IMR-90 (cell line): ENCODE measurements around the gene SASH1. TPM values are rescaled to one million over a fixed set of nuclear protein-coding genes. Genes with fewer than 3 reads are reported as not detected.
A peak's percentile ranks its signal among the peaks of the same experiment; 100 is the strongest.

Source experiments
- ATAC-seq: fragments of 200-7000 bp; cut with Tn5 transposase; 2 replicates; pipeline ENCODE4 v1.9.1; 2020; ENCODE audit warnings: low read depth, mild to moderate bottlenecking, moderate library complexity
- BruUV-seq: library from RNA; stranded (reverse); fragments of 400-500 nt; replicated peaks from 2 replicates; lab custom pipeline; 2021; lab: Mats Ljungman, UMichigan
- CTCF ChIA-PET: fragments of 300-600 bp; formaldehyde crosslinking; extraction: SDS; loops from one replicate; lab custom pipeline; 2021; ENCODE audit warnings: antibody characterized with exemption; lab: Yijun Ruan, JAX
- POLR2A ChIA-PET: fragments of 300-600 bp; sonication (Branson Sonifier 250); formaldehyde crosslinking; loops from one replicate; lab custom pipeline; 2022; ENCODE audit warnings: antibody characterized with exemption; ENCODE audit not compliant: unreplicated experiment; lab: Charles Lee
- DNase-seq: peaks from one replicate; pipeline ENCODE4 v3.0.0; 2013
- H2AFZ ChIP-seq: replicated peaks from 2 replicates; pipeline ENCODE3; 2013; ENCODE audit warnings: low read length, mild to moderate bottlenecking; ENCODE audit not compliant: poor library complexity
- H2AK5ac ChIP-seq: 2 replicates; pipeline ENCODE4 v1.6.1; 2013; ENCODE audit warnings: low read depth, low read length, inconsistent platforms
- H2AK9ac ChIP-seq: replicated peaks from 2 replicates; pipeline ENCODE3; 2013; ENCODE audit warnings: mild to moderate bottlenecking, low read depth, low read length, moderate library complexity; ENCODE audit not compliant: poor library complexity
- H2BK120ac ChIP-seq: 2 replicates; pipeline ENCODE4 v1.6.1; 2013; ENCODE audit warnings: low read depth, low read length, inconsistent platforms
- H2BK15ac ChIP-seq: 3 replicates; pipeline ENCODE4 v1.6.1; 2013; ENCODE audit warnings: low read depth, low read length, inconsistent platforms
- H2BK20ac ChIP-seq: 2 replicates; pipeline ENCODE4 v1.6.1; 2013; ENCODE audit warnings: low read depth, mild to moderate bottlenecking, inconsistent platforms, low read length, moderate library complexity
- H2BK5ac ChIP-seq: 2 replicates; pipeline ENCODE4 v1.6.1; 2013; ENCODE audit warnings: mild to moderate bottlenecking, low read depth, low read length, inconsistent platforms; ENCODE audit not compliant: poor library complexity, severe bottlenecking
- H3K14ac ChIP-seq: replicated peaks from 2 replicates; pipeline ENCODE4 v1.6.1; 2013; ENCODE audit warnings: low read depth, low read length, inconsistent platforms
- H3K18ac ChIP-seq: 2 replicates; pipeline ENCODE4 v1.6.1; 2013; ENCODE audit warnings: low read depth, low read length, control low read depth
- H3K23ac ChIP-seq: 2 replicates; pipeline ENCODE4 v1.6.1; 2013; ENCODE audit warnings: low read depth, low read length, inconsistent platforms
- H3K27ac ChIP-seq: 2 replicates; pipeline ENCODE4 v1.5.1; 2013; ENCODE audit warnings: mild to moderate bottlenecking, control low read depth, low read length; ENCODE audit not compliant: insufficient read depth
- H3K27me3 ChIP-seq: 2 replicates; pipeline ENCODE4 v1.6.1; 2013; ENCODE audit warnings: low read length; ENCODE audit not compliant: control insufficient read depth, insufficient read depth
- H3K36me3 ChIP-seq: 2 replicates; pipeline ENCODE4 v1.6.1; 2013; ENCODE audit warnings: low read length, mixed read lengths; ENCODE audit not compliant: control insufficient read depth, insufficient read depth
- H3K4ac ChIP-seq: 2 replicates; pipeline ENCODE4 v1.6.1; 2013; ENCODE audit warnings: low read depth, low read length, inconsistent platforms
- H3K4me1 ChIP-seq: 2 replicates; pipeline ENCODE4 v1.6.1; 2013; ENCODE audit warnings: low read length, mixed read lengths; ENCODE audit not compliant: control insufficient read depth, insufficient read depth
- H3K4me2 ChIP-seq: 2 replicates; pipeline ENCODE4 v1.6.1; 2013; ENCODE audit warnings: low read depth, mild to moderate bottlenecking, control low read depth, low read length, moderate library complexity
- H3K4me3 ChIP-seq: 2 replicates; pipeline ENCODE4 v1.5.1; 2013; ENCODE audit warnings: low read depth, mild to moderate bottlenecking, control low read depth, low read length, moderate library complexity; ENCODE audit not compliant: insufficient read depth
- H3K56ac ChIP-seq: 2 replicates; pipeline ENCODE4 v1.6.1; 2013; ENCODE audit warnings: low read length, inconsistent platforms; ENCODE audit not compliant: insufficient read depth; ENCODE audit errors: extremely low read depth
- H3K79me1 ChIP-seq, 2 experiments: 2 replicates each; pipeline ENCODE4 v1.6.1; 2013; ENCODE audit warnings: low read length in 2 of 2, inconsistent platforms in 1 of 2, low read depth in 1 of 2
- H3K9ac ChIP-seq: 2 replicates; pipeline ENCODE4 v1.6.1; 2013; ENCODE audit warnings: low read depth, low read length, control low read depth
- H3K9me1 ChIP-seq: 2 replicates; pipeline ENCODE4 v1.6.1; 2013; ENCODE audit warnings: low read length, inconsistent platforms; ENCODE audit not compliant: insufficient read depth
- H3K9me3 ChIP-seq: 2 replicates; pipeline ENCODE4 v1.6.1; 2013; ENCODE audit warnings: low read length; ENCODE audit not compliant: control insufficient read depth, insufficient read depth
- H4K20me1 ChIP-seq: 2 replicates; pipeline ENCODE4 v1.6.1; 2013; ENCODE audit warnings: low read length, inconsistent platforms; ENCODE audit not compliant: insufficient read depth
- H4K5ac ChIP-seq: 2 replicates; pipeline ENCODE4 v1.6.1; 2013; ENCODE audit warnings: mild to moderate bottlenecking, low read depth, low read length, control low read depth
- H4K8ac ChIP-seq, 2 experiments: 2 replicates each; pipeline ENCODE4 v1.6.1; 2013; ENCODE audit warnings: low read depth in 2 of 2, low read length in 2 of 2, control low read depth in 1 of 2, inconsistent platforms in 1 of 2
- H4K91ac ChIP-seq: 2 replicates; pipeline ENCODE4 v1.6.1; 2013; ENCODE audit warnings: low read depth, low read length, inconsistent platforms; ENCODE audit not compliant: insufficient read depth
- CHD1 ChIP-seq: IDR thresholded peaks from 2 replicates; pipeline ENCODE4 v1.6.1; 2012; ENCODE audit warnings: low read depth, low read length, improper control_type of control experiment
- CTCF ChIP-seq: conservative IDR thresholded peaks from 2 replicates; pipeline ENCODE4 v1.5.1; 2012; ENCODE audit warnings: mild to moderate bottlenecking, low read depth, low read length, improper control_type of control experiment
- ELK1 ChIP-seq: fragments of 150-350 bp; IDR thresholded peaks from 2 replicates; pipeline ENCODE4 v1.6.1; 2016; ENCODE audit warnings: low read depth, mild to moderate bottlenecking, low read length, moderate library complexity, borderline replicate concordance
- FOS ChIP-seq: fragments of 150-350 bp; IDR thresholded peaks from 2 replicates; pipeline ENCODE4 v1.6.1; 2016; ENCODE audit warnings: low read depth, low read length
- MAZ ChIP-seq: IDR thresholded peaks from 2 replicates; pipeline ENCODE4 v1.6.1; 2012; ENCODE audit warnings: low read depth, mild to moderate bottlenecking, low read length, improper control_type of control experiment, moderate library complexity, borderline replicate concordance
- RFX5 ChIP-seq: IDR thresholded peaks from 2 replicates; pipeline ENCODE4 v1.8.0; 2012; ENCODE audit warnings: low read depth, mild to moderate bottlenecking, low read length, moderate library complexity
- WGBS, 2 experiments: methylation state at CpG; one replicate each; pipeline versions ENCODE4 v1.1.5 to v1.1.7; 2013; ENCODE audit warnings: missing lambda C conversion rate in 2 of 2; ENCODE audit not compliant: insufficient read length in 1 of 2; ENCODE audit errors: extremely low coverage in 2 of 2; 5-methylcytosine and 5-hydroxymethylcytosine counted together
- dilution Hi-C: fragments of 300-500 bp; cut with HindIII; formaldehyde crosslinking; loops from one replicate; pipeline ENCODE4 v1.14.3; 2018; ENCODE audit warnings: low sequenced_read_pairs; ENCODE audit not compliant: unreplicated experiment
- in situ Hi-C: fragments of 300-500 bp; cut with MboI; formaldehyde crosslinking; loops from 3 replicates; pipeline ENCODE4 v1.14.3; 2019; ENCODE audit warnings: low sequenced_read_pairs, inconsistent platforms, mixed read lengths
- intact Hi-C: fragments of 100-400 bp; cut with micrococcal nuclease; formaldehyde crosslinking; loops from 2 replicates; pipeline ENCODE4 v1.10.0; 2022
- polyA plus RNA-seq, 3 experiments: library from polyadenylated mRNA; depleted of rRNA; stranded (reverse); fragments of >200 nt; gene quantifications; 2 replicates each; pipeline ENCODE4 v1.2.3, GENCODE V29; 2012; ENCODE audit warnings: low replicate concordance in 1 of 3
- total RNA-seq: library from RNA; depleted of rRNA; stranded (reverse); fragments of >200 nt; gene quantifications from 2 replicates; pipeline ENCODE4 v1.2.3, GENCODE V29; 2012

The SASH1 gene
- total and polyA plus RNA-seq, 2 of the 4 experiments (the other 2 are of a cell fraction) = 11.6 to 16.5 TPM

DNA sequence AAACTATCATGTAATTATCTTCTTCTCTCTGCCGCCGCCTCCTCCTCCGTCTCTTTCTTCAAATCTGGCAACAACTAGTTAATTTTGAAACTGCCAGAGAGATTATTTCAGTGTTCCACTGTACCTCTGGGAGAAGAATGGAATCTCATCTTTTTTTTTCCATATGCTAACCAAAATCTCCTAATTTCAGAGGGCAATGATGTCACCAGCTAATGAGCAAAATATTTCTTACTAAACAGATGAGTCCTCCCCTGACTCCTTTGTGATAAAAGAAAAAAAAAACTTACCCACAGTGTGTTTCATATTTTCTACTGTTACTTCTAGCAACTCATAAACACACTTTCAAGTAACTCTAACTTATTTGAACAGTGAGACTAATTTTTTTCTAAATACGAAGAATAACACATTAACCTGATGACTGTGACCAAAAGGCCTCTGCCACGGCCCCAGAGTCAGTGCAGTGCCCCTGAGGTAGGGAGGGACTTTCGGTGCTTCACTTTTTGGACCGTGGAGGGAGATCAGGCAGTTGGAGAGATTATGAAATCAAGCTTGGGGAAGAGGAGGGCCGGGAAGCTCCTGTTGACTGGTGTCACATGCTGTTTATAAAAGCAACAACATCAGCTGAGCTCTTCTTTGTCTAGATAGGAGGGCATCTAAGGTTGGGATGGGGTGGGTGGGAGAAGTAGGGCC is 159.6 kb downstream of the SASH1 start:
- Histone ChIP-seq H2BK15ac (peak overlapping the region; percentile 21; the same call in 1 of the 3 replicates), H3K9me3 (no peaks in the 10 kb centered on the region), H2AK5ac (no peak overlapping the region), H2BK20ac (peak overlapping the region; percentile 30; the same call in 1 of the 2 replicates), H3K9ac (no peak overlapping the region), H4K91ac (no peak overlapping the region), H3K56ac (no peak overlapping the region), H3K4ac (peak overlapping the region; percentile 20), H2BK5ac (peak overlapping the region; percentile 64), H2AK9ac (no peak overlapping the region), H4K20me1 (no peaks in the 10 kb centered on the region), H3K18ac (peak overlapping the region; percentile 22), H3K23ac (peak overlapping the region; percentile 47), H3K9me1 (peaks cover 9% of the 10 kb centered on the region), H2BK120ac (peak overlapping the region; percentile 21; the same call in 1 of the 2 replicates), H4K5ac (peak overlapping the region; percentile 25; the same call in 1 of the 2 replicates), H4K8ac (peak overlapping the region in 1 of 2 experiments; percentile 7; a peak in 1 of 4 replicates), H3K4me2 (peak overlapping the region; percentile 1; the same call in 1 of the 2 replicates), H3K4me1 (peaks cover 16% of the 10 kb centered on the region), H3K4me3 (no peak overlapping the region), H3K14ac (peak overlapping the region; percentile 24; the same call in 1 of the 2 replicates), H3K36me3 (no peaks in the 10 kb centered on the region), H3K27me3 (no peaks in the 10 kb centered on the region), H2AFZ (peak overlapping the region; percentile 1), H3K79me1 (peaks cover 32 to 69% of the 10 kb centered on the region in 2 experiments), H3K27ac (peak overlapping the region; percentile 69; the same call in 1 of the 2 replicates)
- ChIA-PET CTCF (interaction anchor here (0.6 kb wide), 1 partner anchor 93 kb away, joined by 3 read pairs; no protein-coding TSS in a partner anchor), POLR2A (no interaction called here)
- DNase-seq (peak; percentile 28), ATAC-seq (peak; percentile 36; the same call in 1 of the 2 replicates)
- dilution Hi-C loops (no loop called here), in situ Hi-C loops (no loop called here), intact Hi-C loops (no loop called here)
- no CpG with 5 or more reads among the region's 8 CpGs for WGBS, 2 experiments
- TF ChIP-seq MAZ = no peak
- TF ChIP-seq ELK1 = no peak
- TF ChIP-seq CHD1 = no peak
- TF ChIP-seq RFX5 = no peak
- no peak for TF ChIP-seq CTCF
- no peak for TF ChIP-seq FOS
- BruUV-seq = no TSS peak
